ENCODE results near the gene GADD45A. TPM values are rescaled to one million over a fixed set of nuclear protein-coding genes. Genes with fewer than 3 reads are reported as not detected.

The GADD45A gene
- total and polyA plus RNA-seq, 7 donors: 16.9 to 60.8 (median 23.6) TPM

GRCh38 chr1:67721650-67722291 lies 36.8 kb downstream of the GADD45A start:
- H3K9me3 ChIP-seq: no peaks in the 10 kb centered on the region
- TF ChIP-seq POLR2A (IDR thresholded peaks at IDR 0.05) (no peak), CTCF (IDR thresholded peaks at IDR 0.05) (no peak), EP300 (IDR thresholded peaks at IDR 0.05) (no peak), POLR2AphosphoS5 (IDR thresholded peaks at IDR 0.05) (no peak)

DNA sequence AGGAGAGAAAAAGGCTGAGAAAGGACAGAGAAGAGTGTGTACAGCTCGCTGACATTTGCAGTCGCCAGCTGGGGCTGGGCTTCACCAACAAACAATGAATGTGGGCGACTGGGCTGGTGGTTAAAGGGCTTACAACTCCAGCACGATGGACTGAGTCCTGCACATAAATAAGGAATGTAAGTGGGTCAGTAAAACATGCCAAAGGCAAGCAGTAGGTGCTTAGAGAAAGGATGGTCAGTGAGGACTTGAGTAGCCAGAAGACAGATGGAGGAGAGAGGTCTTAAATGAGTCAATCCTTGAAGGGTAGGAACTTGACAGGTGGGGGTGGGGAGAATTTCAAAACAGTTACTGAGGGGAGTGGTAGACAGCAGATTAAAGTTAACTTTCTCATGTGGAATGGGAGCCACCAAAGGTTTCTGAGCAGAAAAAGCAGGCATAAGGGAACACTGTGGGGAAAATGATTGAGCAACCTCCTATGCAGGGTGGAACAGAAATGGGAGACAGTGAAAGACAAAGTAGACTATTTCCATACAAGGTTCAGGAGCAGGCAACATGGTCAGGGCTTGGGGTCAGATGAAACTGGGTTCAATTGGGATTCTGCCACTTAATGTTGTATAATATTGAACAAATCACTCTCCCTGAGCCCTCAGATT lies 37.4 kb downstream of the GADD45A start:
- H3K4me1 ChIP-seq: peaks cover 0 to 37% (median 25%) of the 10 kb centered on the region in 4 donors
- H3K27me3 ChIP-seq: no peaks in the 10 kb centered on the region
- H3K9me3 ChIP-seq: no peaks in the 10 kb centered on the region
- no peak for TF ChIP-seq EP300 (IDR thresholded peaks at IDR 0.05)
- intact Hi-C loops (cut with DNase I): no loop called here
- no peaks in the 10 kb centered on the region for H3K36me3 ChIP-seq
- 82 to 86% methylated on average over 4 of the region's 4 CpGs for WGBS, 2 donors
- H3K4me3 ChIP-seq: no peak overlapping the region
- peak overlapping the region in 2 of 4 donors; percentile 9 to 35 for H3K27ac ChIP-seq
- DNase-seq: no peak

More at GRCh38 chr1:67721650-67722291, 36.8 kb downstream of the GADD45A start:
- intact Hi-C loops (cut with DNase I): no loop called here
- Histone ChIP-seq H3K27ac (peak overlapping the region in 2 of 4 donors; percentile 9 to 35), H3K27me3 (no peaks in the 10 kb centered on the region), H3K4me1 (peaks cover 0 to 41% (median 28%) of the 10 kb centered on the region in 4 donors), H3K4me3 (no peak overlapping the region), H3K36me3 (no peaks in the 10 kb centered on the region)
- 80 to 94% methylated on average over 2 of the region's 2 CpGs for WGBS, 2 donors
- DNase-seq: no peak

DNA sequence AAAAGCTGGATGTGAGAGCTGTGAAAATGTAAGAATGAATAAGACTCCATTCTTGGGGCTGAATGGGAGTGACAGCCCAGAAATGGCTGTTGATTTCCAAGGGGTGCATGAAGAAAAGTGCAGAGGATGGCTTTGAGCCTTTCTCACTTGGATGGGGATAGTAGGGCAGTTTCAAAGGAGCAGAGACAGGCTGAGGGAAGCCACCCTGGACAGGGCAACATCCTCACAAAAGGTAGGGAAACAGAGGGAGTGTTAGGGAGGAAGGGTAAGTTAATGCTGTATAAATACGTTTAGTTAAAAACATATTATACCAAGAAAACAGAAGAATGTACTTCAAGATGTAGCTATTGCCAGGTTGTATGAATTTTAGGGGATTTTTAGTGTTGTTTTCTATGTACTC lies 38.1 kb downstream of the GADD45A start:
- H3K27ac ChIP-seq: peak overlapping the region in 2 of 4 donors; percentile 35 to 62
- no peak overlapping the region for H3K4me3 ChIP-seq
- intact Hi-C loops (cut with DNase I): no loop called here
- H3K4me1 ChIP-seq: peaks cover 0 to 37% (median 25%) of the 10 kb centered on the region in 4 donors
- H3K36me3 ChIP-seq: no peaks in the 10 kb centered on the region
- H3K9me3 ChIP-seq: no peaks in the 10 kb centered on the region
- DNase-seq: no peak
- TF ChIP-seq EP300 (IDR thresholded peaks at IDR 0.05) (no peak), CTCF (IDR thresholded peaks at IDR 0.05) (no peak), POLR2A (IDR thresholded peaks at IDR 0.05) (no peak), POLR2AphosphoS5 (IDR thresholded peaks at IDR 0.05) (no peak)
- H3K27me3 ChIP-seq: no peaks in the 10 kb centered on the region
- 71 to 89% methylated on average over 1 of the region's 1 CpG for WGBS, 2 donors

- Histone ChIP-seq H3K27me3 (no peaks in the 10 kb centered on the region), H3K36me3 (no peaks in the 10 kb centered on the region), H3K9me3 (no peaks in the 10 kb centered on the region), H3K27ac (peak overlapping the region in 2 of 4 donors; percentile 35 to 62), H3K4me1 (peaks cover 0 to 37% (median 25%) of the 10 kb centered on the region in 4 donors), H3K4me3 (no peak overlapping the region)
- WGBS, 2 donors: 52 to 74% methylated on average over 2 of the region's 2 CpGs
- DNase-seq: no peak
- intact Hi-C loops (cut with DNase I): no loop called here
- peak in 1 of 4 donors; percentile 9 for TF ChIP-seq POLR2AphosphoS5 (IDR thresholded peaks at IDR 0.05)
- no peak for TF ChIP-seq POLR2A (IDR thresholded peaks at IDR 0.05)
Observed at GRCh38 chr1:67723620-67724019, 38.6 kb downstream of the GADD45A start.

DNA sequence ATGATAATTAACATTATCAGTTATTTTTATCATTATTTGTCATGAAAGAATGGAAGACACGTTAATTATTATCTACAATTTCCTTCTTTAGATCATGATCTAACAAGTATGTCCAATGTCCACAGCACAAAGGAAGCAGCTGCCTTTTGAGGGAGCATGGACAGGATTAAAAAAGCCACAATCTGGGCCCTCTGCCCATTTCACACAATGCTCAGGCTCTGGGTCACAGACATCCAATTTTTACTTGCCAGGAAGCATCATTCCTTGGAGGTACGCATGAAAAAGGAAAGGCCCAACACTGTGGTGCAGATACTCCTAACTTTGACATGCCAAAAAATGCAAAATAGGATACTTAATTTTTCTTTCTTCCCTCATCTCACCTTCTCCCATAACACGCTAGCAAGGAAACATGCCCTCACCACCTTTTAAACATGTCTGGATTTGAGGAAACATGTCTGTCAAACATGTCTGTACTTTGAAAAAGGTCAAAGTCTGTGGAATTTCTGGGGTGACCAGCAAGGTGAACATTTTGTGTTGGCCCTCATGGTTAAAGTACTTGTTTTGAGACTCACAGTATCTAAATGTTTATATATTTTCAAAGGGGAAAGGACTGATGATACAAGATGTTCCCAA lies 40.0 kb downstream of the GADD45A start:
- Histone ChIP-seq H3K36me3 (no peaks in the 10 kb centered on the region), H3K9me3 (no peaks in the 10 kb centered on the region), H3K4me1 (peaks cover 0 to 37% (median 25%) of the 10 kb centered on the region in 4 donors), H3K4me3 (no peak overlapping the region), H3K27me3 (no peaks in the 10 kb centered on the region), H3K27ac (peak overlapping the region in 3 of 4 donors; percentile 35 to 62 (median 35))
- intact Hi-C loops (cut with DNase I): no loop called here
- 52 to 66% methylated on average over 3 of the region's 3 CpGs for WGBS, 2 donors
- TF ChIP-seq POLR2A (IDR thresholded peaks at IDR 0.05) (no peak), POLR2AphosphoS5 (IDR thresholded peaks at IDR 0.05) (peak in 3 of 4 donors; percentile 20 to 54 (median 44)), CTCF (IDR thresholded peaks at IDR 0.05) (no peak), EP300 (IDR thresholded peaks at IDR 0.05) (no peak)
- DNase-seq: no peak

All from sigmoid colon (tissue), 7 donors.